HepG2 (cell line): Measurements from ENCODE around the gene KLHL8. TPM values are rescaled to one million over a fixed set of nuclear protein-coding genes. Genes with fewer than 3 reads are reported as not detected.
A peak's percentile ranks its signal among the peaks of the same experiment; 100 is the strongest.

ENCODE experiments used
- ATAC-seq: fragments of 200-7000 bp; cut with Tn5 transposase; 3 replicates; pipeline ENCODE4 v1.9.1; 2020; ENCODE audit warnings: mild to moderate bottlenecking, moderate library complexity
- BruUV-seq: library from RNA; stranded (reverse); fragments of 400-500 nt; replicated peaks from 2 replicates; lab custom pipeline; 2021; lab: Mats Ljungman, UMichigan
- CTCF ChIA-PET: fragments of 300-600 bp; formaldehyde crosslinking; extraction: SDS; loops from one replicate; lab custom pipeline; 2021; ENCODE audit warnings: low total read pairs, inconsistent platforms, low intra/inter-chr PET ratio; lab: Yijun Ruan, JAX
- POLR2A ChIA-PET: fragments of 350-600 bp; sonication (Branson Sonifier 250); formaldehyde crosslinking; loops from one replicate; lab custom pipeline; 2020; ENCODE audit warnings: antibody characterized with exemption, inconsistent platforms; lab: Yijun Ruan, JAX
- DNase-seq: peaks from one replicate; pipeline ENCODE4 v3.0.0-alpha.2; 2015; ENCODE audit warnings: low spot score
- FAIRE-seq: peaks from 3 replicates; lab custom pipeline; 2011; peaks lifted over from hg19 to GRCh38; lab: Jason Lieb, UNC
- H2AFZ ChIP-seq: one replicate; pipeline ENCODE4 v1.6.1; 2011; ENCODE audit warnings: low read length, inconsistent platforms
- H3K27ac ChIP-seq: fragments of 300-600 bp; 3 replicates; pipeline ENCODE4 v1.8.0; 2011; ENCODE audit warnings: mixed run types, mild to moderate bottlenecking, mixed read lengths, low read length, inconsistent platforms; ENCODE audit not compliant: insufficient read depth; ENCODE audit errors: extremely low read length
- H3K27me3 ChIP-seq, 2 experiments: fragments of 200-600 bp in 1 of 2; 2 replicates in 1 of 2; 3 replicates in 1 of 2; pipeline versions ENCODE4 v1.6.0 to v1.8.0; 2011; ENCODE audit warnings: low read length in 2 of 2, mild to moderate bottlenecking in 2 of 2, moderate library complexity in 2 of 2, inconsistent platforms in 1 of 2; ENCODE audit not compliant: insufficient read depth in 2 of 2, control insufficient read depth in 1 of 2
- H3K36me3 ChIP-seq, 2 experiments: fragments of 200-600 bp in 1 of 2; replicated peaks in 1 of 2; 2 replicates in 1 of 2; 3 replicates in 1 of 2; pipeline versions ENCODE4 v1.5.1 to v1.8.0; 2011; ENCODE audit warnings: low read length in 2 of 2, inconsistent platforms in 1 of 2; ENCODE audit not compliant: insufficient read depth in 2 of 2, control insufficient read depth in 1 of 2
- H3K4me1 ChIP-seq: 2 replicates; pipeline ENCODE4 v1.5.1; 2012; ENCODE audit warnings: low read length, inconsistent platforms; ENCODE audit not compliant: insufficient read depth
- H3K4me2 ChIP-seq: 2 replicates; pipeline ENCODE4 v1.6.0; 2011; ENCODE audit warnings: low read depth, low read length, inconsistent platforms
- H3K4me3 ChIP-seq, 3 experiments: fragments of 200-600 bp in 1 of 3; sonication (generic), shearing (Covaris generic) in 1 of 3; replicated peaks in 1 of 3; 2 replicates each; pipeline ENCODE4 v1.5.1; 2011 to 2016; ENCODE audit warnings: low read length in 3 of 3, inconsistent platforms in 2 of 3, low read depth in 2 of 3, mild to moderate bottlenecking in 2 of 3, control low read depth in 1 of 3, mixed read lengths in 1 of 3; ENCODE audit not compliant: insufficient read depth in 1 of 3
- H3K79me2 ChIP-seq: one replicate; pipeline ENCODE4 v1.6.1; 2011; ENCODE audit warnings: low read length, inconsistent platforms; ENCODE audit not compliant: insufficient read depth
- H3K9ac ChIP-seq: 2 replicates; pipeline ENCODE4 v1.6.0; 2011; ENCODE audit warnings: mild to moderate bottlenecking, low read depth, low read length, inconsistent platforms; ENCODE audit not compliant: insufficient read depth
- H3K9me3 ChIP-seq: 2 replicates; pipeline ENCODE4 v1.5.1; 2012; ENCODE audit warnings: mild to moderate bottlenecking, low read length
- H4K20me1 ChIP-seq: 2 replicates; pipeline ENCODE4 v1.6.0; 2011; ENCODE audit warnings: inconsistent platforms, mild to moderate bottlenecking, low read length, moderate library complexity; ENCODE audit not compliant: insufficient read depth
- ARID3A ChIP-seq: IDR thresholded peaks from 2 replicates; pipeline ENCODE4 v1.6.1; 2012; ENCODE audit warnings: low read depth, low read length, improper control_type of control experiment
- ARID5B ChIP-seq: IDR thresholded peaks from 2 replicates; pipeline ENCODE4 v1.4.0; 2020; ENCODE audit warnings: mild to moderate bottlenecking, missing genetic modification reagents
- ARNTL ChIP-seq: sonication (generic); formaldehyde crosslinking; IDR thresholded peaks from 2 replicates; pipeline ENCODE4 v1.4.0; 2020; ENCODE audit warnings: mild to moderate bottlenecking, missing genetic modification reagents
- ATF7 ChIP-seq, 2 experiments: fragments of 450-650 bp in 1 of 2; sonication (generic) in 1 of 2; formaldehyde crosslinking in 1 of 2; IDR thresholded peaks; 2 replicates each; pipeline versions ENCODE4 v1.4.0 to v1.6.1; 2016 to 2020; ENCODE audit warnings: antibody characterized with exemption in 1 of 2, mild to moderate bottlenecking in 1 of 2, missing genetic modification reagents in 1 of 2
- BHLHE40 ChIP-seq: IDR thresholded peaks from 2 replicates; pipeline ENCODE4 v1.6.1; 2011; ENCODE audit warnings: low read length, improper control_type of control experiment
- CEBPB ChIP-seq: IDR thresholded peaks from 2 replicates; pipeline ENCODE4 v1.6.1; 2011; ENCODE audit warnings: low read depth, low read length, improper control_type of control experiment, borderline replicate concordance
- CEBPG ChIP-seq: IDR thresholded peaks from 2 replicates; pipeline ENCODE4 v1.6.1; 2016
- HNF4A ChIP-seq: sonication (generic); formaldehyde crosslinking; IDR thresholded peaks from 2 replicates; pipeline ENCODE4 v1.4.0; 2020; ENCODE audit warnings: missing genetic modification reagents
- HNF4G ChIP-seq, 2 experiments: sonication (generic) in 1 of 2; formaldehyde crosslinking in 1 of 2; IDR thresholded peaks; 2 replicates each; pipeline versions ENCODE4 v1.4.0 to v1.6.1; 2011 to 2020; ENCODE audit warnings: borderline replicate concordance in 2 of 2, low read depth in 2 of 2, mild to moderate bottlenecking in 2 of 2, low read length in 1 of 2, missing genetic modification reagents in 1 of 2, moderate library complexity in 1 of 2
- HNRNPL ChIP-seq: fragments of 200-400 bp; formaldehyde crosslinking; IDR thresholded peaks from 2 replicates; pipeline ENCODE4 v1.6.1; 2017; ENCODE audit warnings: mild to moderate bottlenecking, low read depth, low read length
- MIXL1 ChIP-seq: IDR thresholded peaks from 2 replicates; pipeline ENCODE4 v1.6.1; 2016
- MTF1 ChIP-seq: sonication (generic); formaldehyde crosslinking; IDR thresholded peaks from 2 replicates; pipeline ENCODE4 v1.5.0; 2020; ENCODE audit warnings: missing genetic modification reagents
- NCOR1 ChIP-seq: fragments of 200-600 bp; sonication (generic); IDR thresholded peaks from 2 replicates; pipeline ENCODE4 v1.7.0; 2017; ENCODE audit warnings: antibody characterized with exemption, low read length, borderline replicate concordance
- TEAD3 ChIP-seq: optimal IDR thresholded peaks from 2 replicates; pipeline ENCODE3; 2016; ENCODE audit warnings: borderline replicate concordance
- ZBTB14 ChIP-seq: sonication (generic); formaldehyde crosslinking; IDR thresholded peaks from 2 replicates; pipeline ENCODE4 v1.4.0; 2020; ENCODE audit warnings: missing genetic modification reagents
- WGBS: methylation state at CpG from one replicate; pipeline ENCODE4 v1.1.6; 2017; ENCODE audit warnings: low lambda C conversion rate; 5-methylcytosine and 5-hydroxymethylcytosine counted together
- in situ Hi-C: cut with HindIII; loops from 2 replicates; pipeline ENCODE4 v1.10.0; 2017; ENCODE audit warnings: low pct_unique_long_range_greater_than_20kb; ENCODE audit not compliant: extremely low pct_ligation_motif_present
- intact Hi-C: fragments of 100-400 bp; cut with micrococcal nuclease; formaldehyde crosslinking; loops from one replicate; pipeline ENCODE4 v1.10.0; 2022; ENCODE audit not compliant: unreplicated experiment
- polyA plus RNA-seq, 8 experiments: library from polyadenylated mRNA; depleted of rRNA in 3 of 8; stranded (reverse) in 7 of 8; unstranded in 1 of 8; fragments of >200 nt; fragmentation: Illumina TruSeq in 4 of 8; extraction: Trizol in 4 of 8; gene quantifications; 2 replicates each; pipeline versions ENCODE4 v1.2.1 to v1.2.3, GENCODE V29; 2011 to 2016; ENCODE audit warnings: low read depth in 4 of 8, missing spikeins in 1 of 8, mixed read lengths in 1 of 8; ENCODE audit not compliant: insufficient read depth in 1 of 8
- total RNA-seq, 5 experiments: library from RNA; depleted of rRNA; stranded (reverse); fragments of >200 nt; fragmentation: Illumina TruSeq; extraction: Trizol; gene quantifications; 2 replicates each; pipeline ENCODE4 v1.2.3, GENCODE V29; 2016; ENCODE audit warnings: low read depth in 1 of 5

Gene KLHL8
- total and polyA plus RNA-seq, 2 of the 13 experiments (the other 11 are each of a cell fraction or from before 2014, with no cell fraction given) = 2.8 to 11.7 TPM

- BruUV-seq = no TSS peak
- Histone ChIP-seq H3K36me3 (peaks cover 0 to 6% of the 10 kb centered on the region in 2 experiments; a peak in 1 of 5 replicates), H3K4me3 (no peak overlapping the region), H3K79me2 (no peaks in the 10 kb centered on the region), H2AFZ (no peak overlapping the region), H3K27ac (no peak overlapping the region), H3K9ac (no peak overlapping the region), H3K9me3 (no peaks in the 10 kb centered on the region), H3K27me3 (no peaks in the 10 kb centered on the region), H4K20me1 (no peaks in the 10 kb centered on the region), H3K4me1 (0 out of 2 replicates have a peak, but pooled peaks cover 7% of the 10 kb centered on the region), H3K4me2 (no peak overlapping the region)
- WGBS = 21% methylated on average over 1 of the region's 1 CpG
- TF ChIP-seq ATF7 (IDR thresholded peaks at IDR 0.05) = 0 out of 2 replicates have a peak, but pooled peaks have one; percentile 13
- no peak for TF ChIP-seq ATF7 (CRISPR knock-in tag; IDR thresholded peaks at IDR 0.05)
- no peak for TF ChIP-seq HNRNPL
- peak; percentile 44; the same call in 1 of the 2 replicates for TF ChIP-seq ARNTL (CRISPR knock-in tag)
- no peak for TF ChIP-seq MIXL1 (CRISPR knock-in tag)
- peak; percentile 28; the same call in 1 of the 2 replicates for TF ChIP-seq CEBPG (CRISPR knock-in tag)
- 0 out of 2 replicates have a peak, but pooled peaks have one; percentile 32 for TF ChIP-seq ARID3A
- TF ChIP-seq HNF4A (CRISPR knock-in tag) = peak; percentile 79
- TF ChIP-seq ZBTB14 (CRISPR knock-in tag) = no peak
- peak; percentile 69 for TF ChIP-seq HNF4G (IDR thresholded peaks at IDR 0.05; ENCODE audit: borderline replicate concordance, low read depth, low read length)
- no peak for TF ChIP-seq HNF4G (CRISPR knock-in tag; IDR thresholded peaks at IDR 0.05; ENCODE audit: borderline replicate concordance, low read depth)
- no peak for TF ChIP-seq BHLHE40
- TF ChIP-seq ARID5B = peak; percentile 31; the same call in 1 of the 2 replicates
- no peak for TF ChIP-seq MTF1
- TF ChIP-seq CEBPB = 0 out of 2 replicates have a peak, but pooled peaks have one; percentile 17
- peak; percentile 93 for TF ChIP-seq NCOR1
- peak; percentile 32 for TF ChIP-seq TEAD3 (CRISPR knock-in tag)
- intact Hi-C loops (no loop called here), in situ Hi-C loops (no loop called here)
- peak; percentile 43 for DNase-seq
- ChIA-PET CTCF (no interaction called here), POLR2A (no interaction called here)
- ATAC-seq = peak; percentile 51; the same call in 1 of the 3 replicates
- no peak for FAIRE-seq
Observed at GRCh38 chr4:87165892-87166291, 54.5 kb downstream of the KLHL8 start.
